ENCODE results near the gene UCK2. TPM values are rescaled to one million over a fixed set of nuclear protein-coding genes. Genes with fewer than 3 reads are reported as not detected.
A peak's percentile ranks its signal among the peaks of the same experiment; 100 is the strongest.
"Not testable (repeated sequence)": the region's sequence is repeated elsewhere in the genome, so short reads cannot be mapped to it uniquely, and the experiment has no call there.

The UCK2 gene
- total RNA-seq = 109 and 112 TPM in 2 replicates

- no peaks in the 10 kb centered on the region for H3K9me3 Mint-ChIP-seq
These were observed at the start of gene UCK2 for GRCh38 chr1:165827268-165828102. TSS of gene UCK2 (plus strand) at chr1:165827614. CDS start at chr1:165827834, 220 bp downstream.

GRCh38 chr1:165778197-165778596 is 49.2 kb upstream of the UCK2 start:
- H3K36me3 Mint-ChIP-seq (ENCODE audit: low read depth); H3K4me1 Mint-ChIP-seq (ENCODE audit: low read depth); intact Hi-C loops (cut with micrococcal nuclease); H3K27ac Mint-ChIP-seq; H3K27me3 Mint-ChIP-seq (ENCODE audit: insufficient read depth); DNase-seq (ENCODE audit: low spot score); H3K4me3 Mint-ChIP-seq; H3K9me3 Mint-ChIP-seq: not testable (repeated sequence)

More at GRCh38 chr1:165827268-165828102, at the start of gene UCK2:
- peaks cover 15% of the 10 kb centered on the region for H3K27me3 Mint-ChIP-seq (ENCODE audit: insufficient read depth)
- H3K36me3 Mint-ChIP-seq (ENCODE audit: low read depth) = peaks cover 13% of the 10 kb centered on the region
- H3K4me1 Mint-ChIP-seq (ENCODE audit: low read depth) = peaks cover 22% of the 10 kb centered on the region
- peak; percentile 51 for DNase-seq (ENCODE audit: low spot score)
- intact Hi-C loops (cut with micrococcal nuclease) = loop anchor here (1.0 to 2.0 kb wide), 6 partner anchors 59 to 435 kb away; partner anchors contain the start of genes ALDH9A1, MGST3 and TMCO1
- peak within 1 kb of the TSS; percentile 96 for H3K4me3 Mint-ChIP-seq
- H3K27ac Mint-ChIP-seq = peak within 1 kb of the TSS; percentile 90

- H3K36me3 Mint-ChIP-seq (ENCODE audit: low read depth); H3K27me3 Mint-ChIP-seq (ENCODE audit: insufficient read depth); H3K27ac Mint-ChIP-seq; DNase-seq (ENCODE audit: low spot score); intact Hi-C loops (cut with micrococcal nuclease); H3K4me1 Mint-ChIP-seq (ENCODE audit: low read depth); H3K4me3 Mint-ChIP-seq; H3K9me3 Mint-ChIP-seq: not testable (repeated sequence)
These were observed 43.9 kb upstream of the UCK2 start for GRCh38 chr1:165783519-165783918.

DNA sequence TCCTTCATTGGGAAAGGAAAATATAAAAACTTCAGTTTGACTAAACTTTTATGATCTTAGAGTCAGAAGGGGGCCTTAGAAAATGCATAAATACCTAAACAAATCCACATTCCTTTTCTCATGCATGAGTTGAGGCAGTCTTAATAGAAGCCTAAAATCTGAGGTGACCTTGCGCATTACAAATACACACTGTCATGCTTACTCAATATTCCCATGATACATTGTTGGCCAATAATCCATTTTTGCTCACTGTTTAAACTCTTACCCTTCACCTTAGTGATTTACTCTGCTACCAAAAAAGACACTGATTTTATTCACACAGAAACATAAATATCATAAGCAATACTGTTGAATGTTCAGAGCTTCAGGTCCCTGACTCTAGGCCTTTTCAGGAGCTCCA is 39.7 kb upstream of the UCK2 start:
- DNase-seq (ENCODE audit: low spot score) = no peak
- Mint-ChIP-seq H3K4me3 (no peak overlapping the region), H3K27me3 (ENCODE audit: insufficient read depth) (peaks cover 28% of the 10 kb centered on the region), H3K4me1 (ENCODE audit: low read depth) (no peaks in the 10 kb centered on the region), H3K27ac (no peak overlapping the region), H3K9me3 (no peaks in the 10 kb centered on the region), H3K36me3 (ENCODE audit: low read depth) (no peaks in the 10 kb centered on the region)
- intact Hi-C loops (cut with micrococcal nuclease) = no loop called here

GRCh38 chr1:165793951-165794350 is 33.5 kb upstream of the UCK2 start:
- intact Hi-C loops (cut with micrococcal nuclease) = no loop called here

DNA sequence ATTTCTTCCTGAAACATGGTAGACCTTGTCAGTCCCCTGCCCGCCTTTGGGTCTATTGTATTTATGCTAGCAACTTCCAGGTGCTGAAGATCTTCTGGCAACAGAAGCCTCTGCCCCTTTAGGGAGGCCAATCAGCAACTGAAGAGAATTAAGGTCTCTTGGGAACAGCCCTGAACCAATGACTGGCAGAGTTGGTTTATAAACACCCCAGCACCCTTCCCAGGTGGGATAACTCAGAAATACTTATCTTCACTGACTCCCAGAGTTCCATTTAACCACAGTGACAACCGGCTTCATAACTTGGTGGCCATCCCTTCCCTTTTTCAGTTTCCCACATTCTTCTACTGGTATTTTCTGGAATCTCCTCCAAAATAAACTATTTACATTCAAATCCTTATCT is 31.5 kb upstream of the UCK2 start:
- H3K4me3 Mint-ChIP-seq = no peak overlapping the region
- peaks cover 27% of the 10 kb centered on the region for H3K27me3 Mint-ChIP-seq (ENCODE audit: insufficient read depth)
- H3K27ac Mint-ChIP-seq = no peak overlapping the region
- H3K9me3 Mint-ChIP-seq = peaks cover 11% of the 10 kb centered on the region
- no peak for DNase-seq (ENCODE audit: low spot score)
- no peaks in the 10 kb centered on the region for H3K36me3 Mint-ChIP-seq (ENCODE audit: low read depth)
- intact Hi-C loops (cut with micrococcal nuclease) = no loop called here
- H3K4me1 Mint-ChIP-seq (ENCODE audit: low read depth) = no peaks in the 10 kb centered on the region

More at GRCh38 chr1:165793951-165794350, 33.5 kb upstream of the UCK2 start:
- H3K4me3 Mint-ChIP-seq = no peak overlapping the region
- no peaks in the 10 kb centered on the region for H3K9me3 Mint-ChIP-seq
- no peak for DNase-seq (ENCODE audit: low spot score)
- peaks cover 38% of the 10 kb centered on the region for H3K27me3 Mint-ChIP-seq (ENCODE audit: insufficient read depth)
- H3K27ac Mint-ChIP-seq = no peak overlapping the region
- no peaks in the 10 kb centered on the region for H3K36me3 Mint-ChIP-seq (ENCODE audit: low read depth)
- H3K4me1 Mint-ChIP-seq (ENCODE audit: low read depth) = no peaks in the 10 kb centered on the region

DNA sequence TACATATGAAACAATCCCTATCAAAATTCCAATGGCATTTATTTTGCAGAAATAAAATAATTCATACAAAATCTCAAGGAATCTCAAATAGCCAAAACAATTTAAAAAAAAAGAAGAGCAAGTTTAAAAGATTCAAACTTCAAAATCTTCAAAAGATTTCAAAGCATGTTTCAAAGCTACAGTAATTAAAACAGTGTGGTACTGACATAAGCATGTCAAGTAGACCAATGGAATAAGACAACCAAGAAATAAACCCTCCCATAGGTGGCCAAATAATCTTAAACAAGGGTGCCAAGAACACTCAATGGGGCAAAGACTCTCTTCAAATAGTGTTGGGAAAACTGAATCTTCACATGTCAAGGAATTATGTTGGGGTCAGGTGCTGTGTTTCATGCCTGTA is 28.0 kb upstream of the UCK2 start:
- Mint-ChIP-seq H3K9me3 (peaks cover 11% of the 10 kb centered on the region), H3K4me1 (ENCODE audit: low read depth) (no peaks in the 10 kb centered on the region), H3K4me3 (no peak overlapping the region), H3K36me3 (ENCODE audit: low read depth) (no peaks in the 10 kb centered on the region), H3K27ac (no peak overlapping the region), H3K27me3 (ENCODE audit: insufficient read depth) (peaks cover 17% of the 10 kb centered on the region)
- intact Hi-C loops (cut with micrococcal nuclease) = no loop called here
- DNase-seq (ENCODE audit: low spot score) = no peak

- H3K36me3 Mint-ChIP-seq (ENCODE audit: low read depth); DNase-seq (ENCODE audit: low spot score); intact Hi-C loops (cut with micrococcal nuclease); H3K9me3 Mint-ChIP-seq; H3K4me3 Mint-ChIP-seq; H3K27ac Mint-ChIP-seq; H3K4me1 Mint-ChIP-seq (ENCODE audit: low read depth): not testable (repeated sequence)
- peaks cover 27% of the 10 kb centered on the region for H3K27me3 Mint-ChIP-seq (ENCODE audit: insufficient read depth)
These were observed 22.9 kb upstream of the UCK2 start for GRCh38 chr1:165804513-165804912.

- Mint-ChIP-seq H3K4me1 (ENCODE audit: low read depth) (no peaks in the 10 kb centered on the region), H3K27ac (no peak overlapping the region), H3K36me3 (ENCODE audit: low read depth) (no peaks in the 10 kb centered on the region), H3K4me3 (no peak overlapping the region), H3K9me3 (no peaks in the 10 kb centered on the region), H3K27me3 (ENCODE audit: insufficient read depth) (peaks cover 32% of the 10 kb centered on the region)
- intact Hi-C loops (cut with micrococcal nuclease) = no loop called here
- DNase-seq (ENCODE audit: low spot score) = no peak
These were observed 19.8 kb upstream of the UCK2 start for GRCh38 chr1:165807613-165808012.

DNA sequence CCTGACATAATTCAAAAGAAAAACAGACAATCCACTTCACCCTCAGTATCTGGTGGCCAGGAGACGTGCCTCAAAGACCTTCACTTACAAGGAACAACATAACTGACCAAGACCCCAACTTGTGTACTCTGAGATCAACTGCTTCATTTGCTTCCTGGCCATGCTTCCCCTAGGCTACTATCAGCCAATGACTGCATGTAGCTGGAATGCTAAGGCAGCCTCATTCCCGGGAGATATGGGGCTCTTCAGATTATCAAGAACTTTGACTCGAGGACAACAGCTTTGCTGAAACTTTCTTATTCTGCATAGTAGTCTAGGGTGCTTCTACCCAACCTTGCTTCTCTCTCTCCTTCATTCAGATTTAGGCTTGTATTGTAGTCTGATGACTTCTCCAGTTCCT is 11.7 kb upstream of the UCK2 start:
- DNase-seq (ENCODE audit: low spot score) = no peak
- Mint-ChIP-seq H3K4me1 (ENCODE audit: low read depth) (no peaks in the 10 kb centered on the region), H3K9me3 (no peaks in the 10 kb centered on the region), H3K4me3 (no peak overlapping the region), H3K27ac (no peak overlapping the region), H3K27me3 (ENCODE audit: insufficient read depth) (peaks cover 17% of the 10 kb centered on the region), H3K36me3 (ENCODE audit: low read depth) (no peaks in the 10 kb centered on the region)
- intact Hi-C loops (cut with micrococcal nuclease) = no loop called here

GRCh38 chr1:165816157-165816556 is 11.3 kb upstream of the UCK2 start:
- intact Hi-C loops (cut with micrococcal nuclease) = no loop called here
- no peak for DNase-seq (ENCODE audit: low spot score)
- H3K4me1 Mint-ChIP-seq (ENCODE audit: low read depth) = no peaks in the 10 kb centered on the region
- no peaks in the 10 kb centered on the region for H3K36me3 Mint-ChIP-seq (ENCODE audit: low read depth)
- no peak overlapping the region for H3K4me3 Mint-ChIP-seq
- no peaks in the 10 kb centered on the region for H3K9me3 Mint-ChIP-seq
- no peak overlapping the region for H3K27ac Mint-ChIP-seq
- peaks cover 17% of the 10 kb centered on the region for H3K27me3 Mint-ChIP-seq (ENCODE audit: insufficient read depth)

DNA sequence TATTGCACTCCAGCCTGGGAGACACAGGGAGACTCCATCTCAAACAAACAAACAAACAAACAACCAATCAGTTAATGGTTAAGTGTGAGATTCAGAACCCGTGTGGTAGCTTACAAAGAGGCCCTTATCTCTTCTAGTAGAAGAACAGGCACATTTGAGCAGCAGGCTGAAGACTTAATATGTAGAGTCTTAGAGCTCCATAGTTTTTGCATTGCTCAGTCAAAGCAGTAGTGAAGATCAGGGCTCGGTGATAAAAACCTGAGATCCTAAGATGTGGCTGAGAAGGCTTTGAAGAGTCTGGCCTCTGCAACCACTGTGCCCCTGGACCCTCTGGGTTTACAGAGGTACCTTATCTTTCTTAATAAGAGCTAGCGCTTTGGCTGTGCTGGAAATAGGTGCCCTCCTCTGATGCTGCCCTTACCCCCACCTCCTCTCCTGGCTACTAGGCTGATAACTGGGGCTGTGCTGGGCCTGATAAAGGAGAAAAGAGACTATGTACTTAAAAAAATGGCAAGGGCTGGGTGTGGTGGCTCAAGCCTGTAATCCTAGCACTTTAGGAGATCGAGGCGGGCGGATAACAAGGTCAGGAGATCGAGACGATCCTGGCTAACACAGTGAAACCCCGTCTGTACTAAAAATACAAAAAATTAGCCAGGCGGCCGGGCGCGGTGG is 10.5 kb upstream of the UCK2 start:
- Mint-ChIP-seq H3K9me3 (no peaks in the 10 kb centered on the region), H3K27me3 (ENCODE audit: insufficient read depth) (peaks cover 23% of the 10 kb centered on the region), H3K4me3 (no peak overlapping the region), H3K4me1 (ENCODE audit: low read depth) (no peaks in the 10 kb centered on the region), H3K27ac (no peak overlapping the region), H3K36me3 (ENCODE audit: low read depth) (no peaks in the 10 kb centered on the region)
- DNase-seq (ENCODE audit: low spot score) = no peak
- intact Hi-C loops (cut with micrococcal nuclease) = no loop called here

DNA sequence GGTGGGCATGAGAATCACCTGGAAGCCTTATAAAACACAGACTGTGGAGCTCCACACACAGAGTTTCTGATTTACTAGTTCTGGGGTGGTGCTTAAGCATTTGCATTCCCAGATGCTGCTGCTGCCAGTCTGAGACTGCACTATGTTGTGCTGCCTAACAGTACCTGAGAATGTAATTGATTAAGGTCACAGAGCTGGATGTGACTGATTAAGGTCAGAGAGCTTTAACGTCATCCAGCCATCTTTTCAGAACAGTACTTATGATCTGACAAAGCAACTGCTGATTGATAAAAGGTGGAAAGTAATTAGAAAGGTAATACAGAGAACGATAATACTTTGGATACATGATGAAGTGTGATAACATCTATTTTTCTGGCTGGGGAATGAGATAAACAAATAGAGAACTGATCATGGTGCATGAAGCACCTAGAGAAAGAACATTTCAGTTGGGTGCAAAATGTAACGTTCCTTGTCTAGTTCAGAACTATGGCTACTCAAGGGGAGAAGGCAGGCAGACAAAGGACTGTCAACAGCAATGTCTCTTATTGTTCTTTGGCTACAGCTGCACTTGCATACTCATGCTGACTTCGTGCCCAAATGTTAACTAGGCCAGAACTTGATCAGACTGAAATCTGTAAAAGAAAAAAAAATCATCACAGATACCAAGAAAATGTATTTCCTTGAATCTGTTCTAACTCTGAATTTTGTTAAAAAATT is 3.7 kb upstream of the UCK2 start:
- peaks cover 7% of the 10 kb centered on the region for H3K4me1 Mint-ChIP-seq (ENCODE audit: low read depth)
- H3K27ac Mint-ChIP-seq = no peak overlapping the region
- no peaks in the 10 kb centered on the region for H3K9me3 Mint-ChIP-seq
- peaks cover 24% of the 10 kb centered on the region for H3K27me3 Mint-ChIP-seq (ENCODE audit: insufficient read depth)
- H3K4me3 Mint-ChIP-seq = no peak overlapping the region
- intact Hi-C loops (cut with micrococcal nuclease) = no loop called here
- DNase-seq (ENCODE audit: low spot score) = no peak
- no peaks in the 10 kb centered on the region for H3K36me3 Mint-ChIP-seq (ENCODE audit: low read depth)
